ENCODE data around the gene MT1G.

MT1G gene

GRCh38 chr16:56700195-56700594, 32.3 kb upstream of the MT1G start:
- TF ChIP-seq CTCF (IDR thresholded peaks at IDR 0.05; ENCODE audit: insufficient read depth, low read length) (no peak), REST (IDR thresholded peaks at IDR 0.05; ENCODE audit: insufficient replicate concordance, low read depth) (no peak), POLR2AphosphoS5 (IDR thresholded peaks at IDR 0.05; ENCODE audit: low read depth) (no peak), GABPA (IDR thresholded peaks at IDR 0.05; ENCODE audit: low read depth) (no peak), SPI1 (IDR thresholded peaks at IDR 0.05; ENCODE audit: borderline replicate concordance, low read depth) (no peak)
- H3K27ac ChIP-seq (replicated peaks) = no peak overlapping the region

GRCh38 chr16:56697456-56698155, 29.7 kb upstream of the MT1G start:
- no peak for DNase-seq (ENCODE audit: low read depth in 1 of 2, low spot score in 1 of 2)

More at GRCh38 chr16:56700195-56700594, 32.3 kb upstream of the MT1G start:
- no peak overlapping the region for H3K4me3 ChIP-seq (replicated peaks; ENCODE audit: insufficient read depth, low read length)
- no peak for DNase-seq (ENCODE audit: low read depth in 1 of 2, low spot score in 1 of 2)
- no peaks in the 10 kb centered on the region for H3K27me3 ChIP-seq (ENCODE audit: insufficient read depth, poor library complexity, severe bottlenecking)

More at GRCh38 chr16:56697456-56698155, 29.7 kb upstream of the MT1G start:
- H3K27me3 ChIP-seq (ENCODE audit: insufficient read depth, poor library complexity, severe bottlenecking) = no peaks in the 10 kb centered on the region
- TF ChIP-seq POLR2AphosphoS5 (IDR thresholded peaks at IDR 0.05; ENCODE audit: low read depth) (no peak), CTCF (IDR thresholded peaks at IDR 0.05; ENCODE audit: insufficient read depth, low read length) (no peak), GABPA (IDR thresholded peaks at IDR 0.05; ENCODE audit: low read depth) (no peak), REST (IDR thresholded peaks at IDR 0.05; ENCODE audit: insufficient replicate concordance, low read depth) (no peak), SPI1 (IDR thresholded peaks at IDR 0.05; ENCODE audit: borderline replicate concordance, low read depth) (no peak)
- no peak overlapping the region for H3K27ac ChIP-seq (replicated peaks)
- no peak overlapping the region for H3K4me3 ChIP-seq (replicated peaks; ENCODE audit: insufficient read depth, low read length)

All from HL-60 (cell line).